ENCODE measurements around the gene MAD1L1.

DNA sequence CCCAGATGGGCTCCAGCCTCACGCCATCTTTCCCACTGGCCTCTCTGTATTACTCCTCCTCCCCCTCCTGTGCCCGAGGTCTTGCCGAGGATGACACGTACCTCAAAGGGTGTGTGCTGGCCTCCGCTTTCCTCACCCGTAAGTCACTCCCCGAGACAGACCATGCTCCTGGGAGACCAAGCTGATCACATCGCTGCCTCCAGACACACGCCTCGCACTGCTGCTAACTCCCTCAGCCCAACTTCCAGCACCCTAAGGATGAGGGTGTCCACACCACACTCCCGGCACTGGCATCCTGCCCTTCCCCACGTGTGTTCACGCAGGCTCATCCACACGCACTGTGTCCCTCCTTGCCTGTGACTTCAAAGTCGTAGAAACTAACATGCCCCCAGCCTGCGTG, 24.0 kb downstream of the MAD1L1 start:
- TF ChIP-seq, protein P1, sequence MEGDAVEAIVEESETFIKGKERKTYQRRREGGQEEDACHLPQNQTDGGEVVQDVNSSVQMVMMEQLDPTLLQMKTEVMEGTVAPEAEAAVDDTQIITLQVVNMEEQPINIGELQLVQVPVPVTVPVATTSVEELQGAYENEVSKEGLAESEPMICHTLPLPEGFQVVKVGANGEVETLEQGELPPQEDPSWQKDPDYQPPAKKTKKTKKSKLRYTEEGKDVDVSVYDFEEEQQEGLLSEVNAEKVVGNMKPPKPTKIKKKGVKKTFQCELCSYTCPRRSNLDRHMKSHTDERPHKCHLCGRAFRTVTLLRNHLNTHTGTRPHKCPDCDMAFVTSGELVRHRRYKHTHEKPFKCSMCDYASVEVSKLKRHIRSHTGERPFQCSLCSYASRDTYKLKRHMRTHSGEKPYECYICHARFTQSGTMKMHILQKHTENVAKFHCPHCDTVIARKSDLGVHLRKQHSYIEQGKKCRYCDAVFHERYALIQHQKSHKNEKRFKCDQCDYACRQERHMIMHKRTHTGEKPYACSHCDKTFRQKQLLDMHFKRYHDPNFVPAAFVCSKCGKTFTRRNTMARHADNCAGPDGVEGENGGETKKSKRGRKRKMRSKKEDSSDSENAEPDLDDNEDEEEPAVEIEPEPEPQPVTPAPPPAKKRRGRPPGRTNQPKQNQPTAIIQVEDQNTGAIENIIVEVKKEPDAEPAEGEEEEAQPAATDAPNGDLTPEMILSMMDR (IDR thresholded peaks at IDR 0.05), result no peak
- TF ChIP-seq POLR2A (IDR thresholded peaks at IDR 0.05), result no peak
- no peak for TF ChIP-seq POLR2AphosphoS5 (IDR thresholded peaks at IDR 0.05)
